T-helper 2 cell (primary cell): ENCODE measurements around the gene CDH5.
A peak's percentile ranks its signal among the peaks of the same experiment; 100 is the strongest.

Experiments
- DNase-seq, 5 experiments: peaks; one replicate each; pipeline versions ENCODE4 v3.0.0 to v3.0.0-alpha.2; 2012 to 2022

Gene CDH5

GRCh38 chr16:66354034-66354909, 12.2 kb upstream of the CDH5 start:
- DNase-seq, result no peak

GRCh38 chr16:66355526-66355925, 11.0 kb upstream of the CDH5 start:
- no peak for DNase-seq

GRCh38 chr16:66357523-66357928, 9.0 kb upstream of the CDH5 start:
- no peak for DNase-seq

GRCh38 chr16:66358231-66358630, 8.3 kb upstream of the CDH5 start:
- DNase-seq, result no peak

GRCh38 chr16:66359012-66359411, 7.5 kb upstream of the CDH5 start:
- DNase-seq, result no peak

- no peak for DNase-seq
These were observed 6.5 kb upstream of the CDH5 start for GRCh38 chr16:66359811-66360608.

- DNase-seq, result no peak
These were observed 5.7 kb upstream of the CDH5 start for GRCh38 chr16:66360624-66361324.

- no peak for DNase-seq
These were observed 4.8 kb upstream of the CDH5 start for GRCh38 chr16:66361604-66362135.

GRCh38 chr16:66363211-66363777, 3.2 kb upstream of the CDH5 start:
- DNase-seq, result no peak

- no peak for DNase-seq
These were observed 2.2 kb upstream of the CDH5 start for GRCh38 chr16:66364117-66364958.

- no peak for DNase-seq
These were observed 1.6 kb upstream of the CDH5 start for GRCh38 chr16:66364959-66365306.

- no peak for DNase-seq
These were observed 840 bp upstream of the CDH5 start for GRCh38 chr16:66365651-66366050.

GRCh38 chr16:66367968-66368891, 1.7 kb downstream of the CDH5 start:
- DNase-seq, result no peak

- peak in 1 of 5 experiments; percentile 19 for DNase-seq
These were observed 2.6 kb downstream of the CDH5 start for GRCh38 chr16:66369055-66369592.

- no peak for DNase-seq
These were observed 4.5 kb downstream of the CDH5 start for GRCh38 chr16:66370786-66371684.

GRCh38 chr16:66372078-66372897, 5.8 kb downstream of the CDH5 start:
- DNase-seq, result no peak

GRCh38 chr16:66372898-66373155, 6.3 kb downstream of the CDH5 start:
- DNase-seq, result no peak

- no peak for DNase-seq
These were observed 7.2 kb downstream of the CDH5 start for GRCh38 chr16:66373667-66374066.

- no peak for DNase-seq
These were observed 7.7 kb downstream of the CDH5 start for GRCh38 chr16:66374176-66374575.
